Activated CD8-positive, alpha-beta T cell treated with anti-CD3 and anti-CD28 coated beads for 36 hours (primary cell): Measurements from ENCODE around the gene RNU7-1. TPM values are rescaled to one million over a fixed set of nuclear protein-coding genes. Genes with fewer than 3 reads are reported as not detected.

Experiments
- ATAC-seq: fragments of 200-7000 bp; cut with Tn5 transposase; one replicate; pipeline ENCODE4 v1.10.0; 2021; ENCODE audit warnings: mild to moderate bottlenecking, moderate library complexity
- CTCF ChIA-PET: fragments of 350-600 bp; sonication (Branson Sonifier 250); formaldehyde crosslinking; loops from one replicate; lab custom pipeline; 2021; ENCODE audit warnings: antibody characterized with exemption; lab: Charles Lee
- POLR2A ChIA-PET: fragments of 350-600 bp; sonication (Branson Sonifier 250); formaldehyde crosslinking; loops from one replicate; lab custom pipeline; 2021; ENCODE audit warnings: antibody characterized with exemption; lab: Charles Lee
- DNase-seq: peaks from one replicate; pipeline ENCODE4 v3.0.0-alpha.2; 2020
- H3K27ac Mint-ChIP-seq: one replicate; pipeline ENCODE4 v1.8.0; 2021; ENCODE audit warnings: mild to moderate bottlenecking, mixed read lengths
- H3K27me3 Mint-ChIP-seq: one replicate; pipeline ENCODE4 v1.8.0; 2021; ENCODE audit warnings: mixed read lengths
- H3K36me3 Mint-ChIP-seq: one replicate; pipeline ENCODE4 v1.8.0; 2021; ENCODE audit warnings: low read depth, mixed read lengths
- H3K4me1 Mint-ChIP-seq: one replicate; pipeline ENCODE4 v1.8.0; 2021; ENCODE audit warnings: low read depth, mixed read lengths
- H3K4me3 Mint-ChIP-seq: one replicate; pipeline ENCODE4 v1.8.0; 2021; ENCODE audit warnings: mild to moderate bottlenecking, moderate library complexity, mixed read lengths
- H3K9me3 Mint-ChIP-seq: one replicate; pipeline ENCODE4 v1.8.0; 2021; ENCODE audit warnings: mixed read lengths
- intact Hi-C: fragments of 100-400 bp; cut with micrococcal nuclease; formaldehyde crosslinking; loops from one replicate; pipeline ENCODE4 v1.10.0; 2022
- total RNA-seq, 2 experiments: library from RNA; stranded (reverse); gene quantifications; one replicate each; pipeline ENCODE4 v1.2.3, GENCODE V29; 2021
- TF ChIP-seq, protein P1 (sequence below): fragments of 200-600 bp; IDR thresholded peaks from one replicate; pipeline ENCODE4 v1.8.0; 2022; ENCODE audit warnings: antibody characterized with exemption, mild to moderate bottlenecking

Gene RNU7-1
- total RNA-seq, 2 experiments from 2014 or later, result not detected

- peaks cover 45% of the 10 kb centered on the region for H3K4me1 Mint-ChIP-seq
- CTCF ChIA-PET, result interaction anchor here (1.1 to 22.8 kb wide), 3 partner anchors 15 to 27 kb away, joined by 4 to 460 read pairs (median 108); partner anchors contain the start of gene ATN1
- POLR2A ChIA-PET, result interaction anchor here (1.3 to 36.0 kb wide), 4 partner anchors 13 to 90 kb away, joined by 4 to 1266 read pairs (median 144); partner anchors contain the start of genes ATN1, C12orf57, CDCA3 and EMG1
- DNase-seq, result no peak
- intact Hi-C loops, result loop anchor here (10.0 kb wide), 1 partner anchor 164 kb away; the partner anchor contains the start of gene C1RL
- TF ChIP-seq, protein P1, sequence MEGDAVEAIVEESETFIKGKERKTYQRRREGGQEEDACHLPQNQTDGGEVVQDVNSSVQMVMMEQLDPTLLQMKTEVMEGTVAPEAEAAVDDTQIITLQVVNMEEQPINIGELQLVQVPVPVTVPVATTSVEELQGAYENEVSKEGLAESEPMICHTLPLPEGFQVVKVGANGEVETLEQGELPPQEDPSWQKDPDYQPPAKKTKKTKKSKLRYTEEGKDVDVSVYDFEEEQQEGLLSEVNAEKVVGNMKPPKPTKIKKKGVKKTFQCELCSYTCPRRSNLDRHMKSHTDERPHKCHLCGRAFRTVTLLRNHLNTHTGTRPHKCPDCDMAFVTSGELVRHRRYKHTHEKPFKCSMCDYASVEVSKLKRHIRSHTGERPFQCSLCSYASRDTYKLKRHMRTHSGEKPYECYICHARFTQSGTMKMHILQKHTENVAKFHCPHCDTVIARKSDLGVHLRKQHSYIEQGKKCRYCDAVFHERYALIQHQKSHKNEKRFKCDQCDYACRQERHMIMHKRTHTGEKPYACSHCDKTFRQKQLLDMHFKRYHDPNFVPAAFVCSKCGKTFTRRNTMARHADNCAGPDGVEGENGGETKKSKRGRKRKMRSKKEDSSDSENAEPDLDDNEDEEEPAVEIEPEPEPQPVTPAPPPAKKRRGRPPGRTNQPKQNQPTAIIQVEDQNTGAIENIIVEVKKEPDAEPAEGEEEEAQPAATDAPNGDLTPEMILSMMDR, result no peak
- H3K27ac Mint-ChIP-seq, result peak overlapping the region; percentile 24
- H3K4me3 Mint-ChIP-seq, result no peak overlapping the region
- no peak for ATAC-seq
- H3K27me3 Mint-ChIP-seq, result no peaks in the 10 kb centered on the region
- peaks cover 40% of the 10 kb centered on the region for H3K36me3 Mint-ChIP-seq
- no peaks in the 10 kb centered on the region for H3K9me3 Mint-ChIP-seq
Observed at GRCh38 chr12:6941267-6941666, 2.3 kb upstream of the RNU7-1 start.

DNA sequence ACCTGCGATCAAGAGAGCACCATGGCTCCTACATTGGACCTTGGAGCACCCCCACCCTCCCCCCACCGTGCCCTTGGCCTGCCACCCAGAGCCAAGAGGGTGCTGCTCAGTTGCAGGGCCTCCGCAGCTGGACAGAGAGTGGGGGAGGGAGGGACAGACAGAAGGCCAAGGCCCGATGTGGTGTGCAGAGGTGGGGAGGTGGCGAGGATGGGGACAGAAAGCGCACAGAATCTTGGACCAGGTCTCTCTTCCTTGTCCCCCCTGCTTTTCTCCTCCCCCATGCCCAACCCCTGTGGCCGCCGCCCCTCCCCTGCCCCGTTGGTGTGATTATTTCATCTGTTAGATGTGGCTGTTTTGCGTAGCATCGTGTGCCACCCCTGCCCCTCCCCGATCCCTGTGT, 1.8 kb upstream of the RNU7-1 start:
- DNase-seq, result no peak
- ChIA-PET CTCF (interaction anchor here (1.0 to 22.8 kb wide), 4 partner anchors 15 to 69 kb away, joined by 3 to 460 read pairs (median 56); partner anchors contain the start of gene ATN1), POLR2A (interaction anchor here (1.3 to 36.0 kb wide), 5 partner anchors 13 to 90 kb away, joined by 4 to 1266 read pairs (median 90); partner anchors contain the start of genes ATN1, C12orf57, CDCA3 and EMG1)
- no peak for ATAC-seq
- Mint-ChIP-seq H3K4me3 (no peak overlapping the region), H3K36me3 (peaks cover 37% of the 10 kb centered on the region), H3K4me1 (peaks cover 41% of the 10 kb centered on the region), H3K27ac (no peak overlapping the region), H3K9me3 (no peaks in the 10 kb centered on the region), H3K27me3 (no peaks in the 10 kb centered on the region)
- TF ChIP-seq, protein P1, result no peak
- intact Hi-C loops, result loop anchor here (2.0 to 10.0 kb wide), 2 partner anchors 77 to 163 kb away; partner anchors contain the start of genes C1RL and LPCAT3

DNA sequence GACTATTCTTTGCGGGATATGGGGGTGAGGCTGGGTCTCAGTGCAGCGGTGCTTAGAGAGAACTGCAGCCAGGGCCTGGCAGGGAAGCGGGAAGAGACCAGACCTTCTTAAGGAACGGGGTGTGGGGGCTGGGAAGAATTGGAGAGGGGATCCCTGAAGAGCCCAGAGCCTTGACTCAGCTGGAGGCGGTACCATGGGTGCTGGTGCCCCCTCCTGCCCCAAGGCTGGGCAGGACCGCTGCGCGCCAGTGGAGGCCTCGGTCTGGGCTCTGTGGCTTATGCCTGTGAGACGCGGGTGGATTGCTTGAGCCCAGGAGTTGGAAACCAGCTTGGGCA, 1.3 kb upstream of the RNU7-1 start:
- ATAC-seq, result no peak
- POLR2A ChIA-PET, result interaction anchor here (1.3 to 36.0 kb wide), 6 partner anchors 3 to 91 kb away, joined by 4 to 1266 read pairs (median 130); partner anchors contain the start of genes ATN1, C12orf57, CDCA3 and EMG1
- Mint-ChIP-seq H3K36me3 (peaks cover 39% of the 10 kb centered on the region), H3K27ac (peak overlapping the region; percentile 93), H3K27me3 (no peaks in the 10 kb centered on the region), H3K4me3 (peak overlapping the region; percentile 85), H3K9me3 (no peaks in the 10 kb centered on the region), H3K4me1 (peaks cover 46% of the 10 kb centered on the region)
- TF ChIP-seq, protein P1, result no peak
- intact Hi-C loops, result loop anchor here (2.0 to 10.0 kb wide), 2 partner anchors 77 to 163 kb away; partner anchors contain the start of genes C1RL and LPCAT3
- CTCF ChIA-PET, result interaction anchor here (1.0 to 22.8 kb wide), 3 partner anchors 18 to 70 kb away, joined by 3 to 460 read pairs (median 21); no protein-coding TSS in a partner anchor
- no peak for DNase-seq

DNA sequence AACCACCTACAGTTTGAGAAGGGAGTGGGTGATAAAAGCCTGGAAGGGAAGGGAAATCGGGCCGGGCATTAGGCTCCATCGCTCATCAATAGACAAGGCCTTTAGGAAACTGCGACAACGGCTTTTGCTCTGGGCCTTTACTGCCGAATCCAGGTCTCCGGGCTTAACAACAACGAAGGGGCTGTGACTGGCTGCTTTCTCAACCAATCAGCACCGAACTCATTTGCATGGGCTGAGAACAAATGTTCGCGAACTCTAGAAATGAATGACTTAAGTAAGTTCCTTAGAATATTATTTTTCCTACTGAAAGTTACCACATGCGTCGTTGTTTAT, 261 bp upstream of the RNU7-1 start:
- Mint-ChIP-seq H3K36me3 (peaks cover 42% of the 10 kb centered on the region), H3K27me3 (no peaks in the 10 kb centered on the region), H3K27ac (peak overlapping the region; percentile 93), H3K4me3 (peak overlapping the region; percentile 85), H3K9me3 (no peaks in the 10 kb centered on the region), H3K4me1 (peaks cover 53% of the 10 kb centered on the region)
- DNase-seq (peak; percentile 88), ATAC-seq (peak; percentile 53)
- TF ChIP-seq, protein P1, result no peak
- ChIA-PET POLR2A (interaction anchor here (0.7 to 36.0 kb wide), 45 partner anchors 4 to 516 kb away, joined by 3 to 1266 read pairs (median 6); partner anchors contain the start of genes ATN1, C12orf57, C1R and C1RL), CTCF (interaction anchor here (0.7 to 22.8 kb wide), 10 partner anchors 15 to 169 kb away, joined by 3 to 460 read pairs (median 19); partner anchors contain the start of genes ATN1, C1RL, ENO2 and LPCAT3)
- intact Hi-C loops, result loop anchor here (2.0 to 10.0 kb wide), 2 partner anchors 75 to 161 kb away; partner anchors contain the start of genes C1RL and LPCAT3
